HepG2 (cell line): Measurements from ENCODE around the gene ZFP37. TPM values are rescaled to one million over a fixed set of nuclear protein-coding genes. Genes with fewer than 3 reads are reported as not detected.
"Not testable (repeated sequence)": the region's sequence is repeated elsewhere in the genome, so short reads cannot be mapped to it uniquely, and the experiment has no call there.

Experiments used
- ATAC-seq: fragments of 200-7000 bp; cut with Tn5 transposase; 3 replicates; pipeline ENCODE4 v1.9.1; 2020; ENCODE audit warnings: mild to moderate bottlenecking, moderate library complexity
- BruUV-seq: library from RNA; stranded (reverse); fragments of 400-500 nt; replicated peaks from 2 replicates; lab custom pipeline; 2021; lab: Mats Ljungman, UMichigan
- CTCF ChIA-PET: fragments of 300-600 bp; formaldehyde crosslinking; extraction: SDS; loops from one replicate; lab custom pipeline; 2021; ENCODE audit warnings: low total read pairs, inconsistent platforms, low intra/inter-chr PET ratio; lab: Yijun Ruan, JAX
- POLR2A ChIA-PET: fragments of 350-600 bp; sonication (Branson Sonifier 250); formaldehyde crosslinking; loops from one replicate; lab custom pipeline; 2020; ENCODE audit warnings: antibody characterized with exemption, inconsistent platforms; lab: Yijun Ruan, JAX
- DNase-seq: peaks from one replicate; pipeline ENCODE4 v3.0.0-alpha.2; 2015; ENCODE audit warnings: low spot score
- FAIRE-seq: peaks from 3 replicates; lab custom pipeline; 2011; peaks lifted over from hg19 to GRCh38; lab: Jason Lieb, UNC
- H2AFZ ChIP-seq: one replicate; pipeline ENCODE4 v1.6.1; 2011; ENCODE audit warnings: low read length, inconsistent platforms
- H3K27ac ChIP-seq: fragments of 300-600 bp; 3 replicates; pipeline ENCODE4 v1.8.0; 2011; ENCODE audit warnings: mixed run types, mild to moderate bottlenecking, mixed read lengths, low read length, inconsistent platforms; ENCODE audit not compliant: insufficient read depth; ENCODE audit errors: extremely low read length
- H3K27me3 ChIP-seq, 2 experiments: fragments of 200-600 bp in 1 of 2; 2 replicates in 1 of 2; 3 replicates in 1 of 2; pipeline versions ENCODE4 v1.6.0 to v1.8.0; 2011; ENCODE audit warnings: low read length in 2 of 2, mild to moderate bottlenecking in 2 of 2, moderate library complexity in 2 of 2, inconsistent platforms in 1 of 2; ENCODE audit not compliant: insufficient read depth in 2 of 2, control insufficient read depth in 1 of 2
- H3K36me3 ChIP-seq, 2 experiments: fragments of 200-600 bp in 1 of 2; replicated peaks in 1 of 2; 2 replicates in 1 of 2; 3 replicates in 1 of 2; pipeline versions ENCODE4 v1.5.1 to v1.8.0; 2011; ENCODE audit warnings: low read length in 2 of 2, inconsistent platforms in 1 of 2; ENCODE audit not compliant: insufficient read depth in 2 of 2, control insufficient read depth in 1 of 2
- H3K4me1 ChIP-seq: 2 replicates; pipeline ENCODE4 v1.5.1; 2012; ENCODE audit warnings: low read length, inconsistent platforms; ENCODE audit not compliant: insufficient read depth
- H3K4me2 ChIP-seq: 2 replicates; pipeline ENCODE4 v1.6.0; 2011; ENCODE audit warnings: low read depth, low read length, inconsistent platforms
- H3K4me3 ChIP-seq, 3 experiments: fragments of 200-600 bp in 1 of 3; sonication (generic), shearing (Covaris generic) in 1 of 3; replicated peaks in 1 of 3; 2 replicates each; pipeline ENCODE4 v1.5.1; 2011 to 2016; ENCODE audit warnings: low read length in 3 of 3, inconsistent platforms in 2 of 3, low read depth in 2 of 3, mild to moderate bottlenecking in 2 of 3, control low read depth in 1 of 3, mixed read lengths in 1 of 3; ENCODE audit not compliant: insufficient read depth in 1 of 3
- H3K79me2 ChIP-seq: one replicate; pipeline ENCODE4 v1.6.1; 2011; ENCODE audit warnings: low read length, inconsistent platforms; ENCODE audit not compliant: insufficient read depth
- H3K9ac ChIP-seq: 2 replicates; pipeline ENCODE4 v1.6.0; 2011; ENCODE audit warnings: mild to moderate bottlenecking, low read depth, low read length, inconsistent platforms; ENCODE audit not compliant: insufficient read depth
- H3K9me3 ChIP-seq: 2 replicates; pipeline ENCODE4 v1.5.1; 2012; ENCODE audit warnings: mild to moderate bottlenecking, low read length
- H4K20me1 ChIP-seq: 2 replicates; pipeline ENCODE4 v1.6.0; 2011; ENCODE audit warnings: inconsistent platforms, mild to moderate bottlenecking, low read length, moderate library complexity; ENCODE audit not compliant: insufficient read depth
- HES4 ChIP-seq: sonication (generic); formaldehyde crosslinking; IDR thresholded peaks from 2 replicates; pipeline ENCODE4 v1.9.0; 2021; ENCODE audit warnings: mild to moderate bottlenecking, missing genetic modification reagents, borderline replicate concordance
- POLR2G ChIP-seq: fragments of 200-400 bp; formaldehyde crosslinking; IDR thresholded peaks from 2 replicates; pipeline ENCODE4 v1.6.1; 2018; ENCODE audit warnings: mild to moderate bottlenecking, low read depth, low read length, moderate library complexity
- TMF1 ChIP-seq: sonication (generic); formaldehyde crosslinking; IDR thresholded peaks from 2 replicates; pipeline ENCODE4 v1.8.1; 2022; ENCODE audit warnings: low read depth, missing genetic modification reagents
- WGBS: methylation state at CpG from one replicate; pipeline ENCODE4 v1.1.6; 2017; ENCODE audit warnings: low lambda C conversion rate; 5-methylcytosine and 5-hydroxymethylcytosine counted together
- in situ Hi-C: cut with HindIII; loops from 2 replicates; pipeline ENCODE4 v1.10.0; 2017; ENCODE audit warnings: low pct_unique_long_range_greater_than_20kb; ENCODE audit not compliant: extremely low pct_ligation_motif_present
- intact Hi-C: fragments of 100-400 bp; cut with micrococcal nuclease; formaldehyde crosslinking; loops from one replicate; pipeline ENCODE4 v1.10.0; 2022; ENCODE audit not compliant: unreplicated experiment
- polyA plus RNA-seq, 8 experiments: library from polyadenylated mRNA; depleted of rRNA in 3 of 8; stranded (reverse) in 7 of 8; unstranded in 1 of 8; fragments of >200 nt; fragmentation: Illumina TruSeq in 4 of 8; extraction: Trizol in 4 of 8; gene quantifications; 2 replicates each; pipeline versions ENCODE4 v1.2.1 to v1.2.3, GENCODE V29; 2011 to 2016; ENCODE audit warnings: low read depth in 4 of 8, missing spikeins in 1 of 8, mixed read lengths in 1 of 8; ENCODE audit not compliant: insufficient read depth in 1 of 8
- total RNA-seq, 5 experiments: library from RNA; depleted of rRNA; stranded (reverse); fragments of >200 nt; fragmentation: Illumina TruSeq; extraction: Trizol; gene quantifications; 2 replicates each; pipeline ENCODE4 v1.2.3, GENCODE V29; 2016; ENCODE audit warnings: low read depth in 1 of 5
- TF ChIP-seq, protein P1 (sequence below): sonication (generic); formaldehyde crosslinking; conservative IDR thresholded peaks from 2 replicates; pipeline ENCODE4 v1.4.0; 2020; ENCODE audit warnings: missing genetic modification reagents

Gene ZFP37
- total and polyA plus RNA-seq, 2 of the 13 experiments (the other 11 are each of a cell fraction or from before 2014, with no cell fraction given) = 1.1 to 3.7 TPM

GRCh38 chr9:113056191-113057106 lies at the start of gene ZFP37 (continued):
- TF ChIP-seq, protein P1, sequence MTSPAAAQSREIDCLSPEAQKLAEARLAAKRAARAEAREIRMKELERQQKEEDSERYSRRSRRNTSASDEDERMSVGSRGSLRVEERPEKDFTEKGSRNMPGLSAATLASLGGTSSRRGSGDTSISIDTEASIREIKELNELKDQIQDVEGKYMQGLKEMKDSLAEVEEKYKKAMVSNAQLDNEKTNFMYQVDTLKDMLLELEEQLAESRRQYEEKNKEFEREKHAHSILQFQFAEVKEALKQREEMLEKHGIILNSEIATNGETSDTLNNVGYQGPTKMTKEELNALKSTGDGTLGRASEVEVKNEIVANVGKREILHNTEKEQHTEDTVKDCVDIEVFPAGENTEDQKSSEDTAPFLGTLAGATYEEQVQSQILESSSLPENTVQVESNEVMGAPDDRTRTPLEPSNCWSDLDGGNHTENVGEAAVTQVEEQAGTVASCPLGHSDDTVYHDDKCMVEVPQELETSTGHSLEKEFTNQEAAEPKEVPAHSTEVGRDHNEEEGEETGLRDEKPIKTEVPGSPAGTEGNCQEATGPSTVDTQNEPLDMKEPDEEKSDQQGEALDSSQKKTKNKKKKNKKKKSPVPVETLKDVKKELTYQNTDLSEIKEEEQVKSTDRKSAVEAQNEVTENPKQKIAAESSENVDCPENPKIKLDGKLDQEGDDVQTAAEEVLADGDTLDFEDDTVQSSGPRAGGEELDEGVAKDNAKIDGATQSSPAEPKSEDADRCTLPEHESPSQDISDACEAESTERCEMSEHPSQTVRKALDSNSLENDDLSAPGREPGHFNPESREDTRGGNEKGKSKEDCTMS (CRISPR knock-in tag) = no peak
- peak; percentile 75 for TF ChIP-seq POLR2G
- no peak for TF ChIP-seq TMF1 (CRISPR knock-in tag)
- no peak for TF ChIP-seq HES4

DNA sequence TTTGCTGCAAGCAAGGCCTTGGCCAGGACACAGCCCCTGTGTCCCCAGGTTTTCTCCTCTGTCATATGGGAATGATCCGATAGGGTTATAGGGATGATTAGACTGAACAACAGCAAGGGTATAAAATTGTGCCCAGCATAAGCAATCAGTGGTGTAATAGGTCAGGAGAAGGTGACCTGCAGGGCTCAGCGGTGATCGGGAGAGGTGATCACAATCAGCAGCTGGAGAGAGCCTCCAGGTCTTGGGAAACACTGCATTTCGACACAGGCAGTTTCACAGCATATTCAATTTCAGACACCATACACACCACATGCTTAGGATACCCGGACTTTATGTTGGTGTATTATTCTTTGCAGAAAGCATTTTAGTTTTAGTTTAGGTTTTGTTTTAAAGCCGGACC lies 48.8 kb upstream of the ZFP37 start:
- CTCF ChIA-PET, H4K20me1 ChIP-seq, intact Hi-C loops, H3K27me3 ChIP-seq, H3K4me3 ChIP-seq, DNase-seq, H3K9ac ChIP-seq, H3K4me1 ChIP-seq, BruUV-seq, H2AFZ ChIP-seq, in situ Hi-C loops, POLR2A ChIA-PET, H3K4me2 ChIP-seq, H3K27ac ChIP-seq, H3K9me3 ChIP-seq, H3K36me3 ChIP-seq, H3K79me2 ChIP-seq: not testable (repeated sequence)
- no CpG with 5 or more reads among the region's 6 CpGs for WGBS
- ATAC-seq (peak; percentile 50), FAIRE-seq (peak; percentile 76)
